Neural cell (in vitro differentiated cells): ENCODE measurements around the gene CAPZA2. TPM values are rescaled to one million over a fixed set of nuclear protein-coding genes. Genes with fewer than 3 reads are reported as not detected.

ENCODE experiments used
- H2AFZ ChIP-seq: fragments of 200-600, 300-800 bp; sonication (generic), shearing (Covaris generic); 2 replicates; pipeline ENCODE4 v1.6.0; 2014; ENCODE audit warnings: low read depth, mild to moderate bottlenecking, antibody characterized with exemption, low read length, moderate library complexity
- H3F3A ChIP-seq: fragments of 200-600 bp; shearing (Covaris generic); 2 replicates; pipeline ENCODE4 v1.6.1; 2016; ENCODE audit warnings: mild to moderate bottlenecking, moderate library complexity, mixed read lengths, antibody characterized with exemption, low read length; ENCODE audit not compliant: insufficient read depth, poor library complexity, severe bottlenecking
- H3K27ac ChIP-seq: fragments of 200-600, 300-800 bp; sonication (generic), shearing (Covaris generic); 2 replicates; pipeline ENCODE4 v1.5.1; 2014; ENCODE audit warnings: mild to moderate bottlenecking, low read length, moderate library complexity
- H3K27me3 ChIP-seq: fragments of 300-800, 200-600 bp; sonication (generic), shearing (Covaris generic); 2 replicates; pipeline ENCODE4 v1.6.0; 2014; ENCODE audit warnings: mild to moderate bottlenecking, low read depth, low read length, moderate library complexity; ENCODE audit not compliant: insufficient read depth
- H3K36me3 ChIP-seq: fragments of 300-800, 200-600 bp; sonication (generic), shearing (Covaris generic); 2 replicates; pipeline ENCODE4 v1.5.1; 2014; ENCODE audit warnings: mild to moderate bottlenecking, antibody characterized with exemption, low read length, moderate library complexity; ENCODE audit not compliant: insufficient read depth
- H3K4me2 ChIP-seq: fragments of 300-800, 200-600 bp; sonication (generic), shearing (Covaris generic); 2 replicates; pipeline ENCODE4 v1.6.0; 2014; ENCODE audit warnings: mild to moderate bottlenecking, low read length
- H3K4me3 ChIP-seq: fragments of 300-800, 200-600 bp; sonication (generic), shearing (Covaris generic); 2 replicates; pipeline ENCODE4 v1.5.1; 2014; ENCODE audit warnings: mild to moderate bottlenecking, low read length, moderate library complexity
- H3K79me2 ChIP-seq: fragments of 200-600 bp; shearing (Covaris generic); replicated peaks from 2 replicates; pipeline ENCODE4 v1.6.0; 2014; ENCODE audit warnings: mild to moderate bottlenecking, low read length, moderate library complexity; ENCODE audit not compliant: insufficient read depth
- H3K9ac ChIP-seq: fragments of 300-800, 200-600 bp; sonication (generic), shearing (Covaris generic); 2 replicates; pipeline ENCODE4 v1.6.1; 2016; ENCODE audit warnings: mild to moderate bottlenecking, low read length, mixed read lengths
- H3K9me2 ChIP-seq: fragments of 200-600 bp; shearing (Covaris generic); 2 replicates; pipeline ENCODE4 v1.6.1; 2016; ENCODE audit warnings: mild to moderate bottlenecking, low read length, mixed read lengths; ENCODE audit not compliant: insufficient read depth
- H3K9me3 ChIP-seq: fragments of 200-600, 300-800 bp; sonication (generic), shearing (Covaris generic); 2 replicates; pipeline ENCODE4 v1.6.1; 2016; ENCODE audit warnings: mild to moderate bottlenecking, mixed run types, low read length, moderate library complexity, mixed read lengths
- H4K20me1 ChIP-seq: fragments of 200-600 bp; shearing (Covaris generic); 2 replicates; pipeline ENCODE4 v1.6.1; 2016; ENCODE audit warnings: mild to moderate bottlenecking, mixed run types; ENCODE audit not compliant: insufficient read depth
- CTCF ChIP-seq: fragments of 450-650 bp; IDR thresholded peaks from 2 replicates; pipeline ENCODE4 v1.5.1; 2014; ENCODE audit warnings: antibody characterized with exemption, mild to moderate bottlenecking, moderate library complexity; ENCODE audit not compliant: poor library complexity, severe bottlenecking
- EP300 ChIP-seq: fragments of 450-650 bp; conservative IDR thresholded peaks from 2 replicates; pipeline ENCODE4 v1.6.1; 2014; ENCODE audit warnings: antibody characterized with exemption, mild to moderate bottlenecking, moderate library complexity; ENCODE audit not compliant: poor library complexity, severe bottlenecking
- EZH2 ChIP-seq: fragments of 200-600, 300-800 bp; shearing (Covaris generic), sonication (generic); IDR thresholded peaks from 2 replicates; pipeline ENCODE4 v1.6.1; 2014; ENCODE audit warnings: antibody characterized with exemption, low read length, borderline replicate concordance, mild to moderate bottlenecking; ENCODE audit not compliant: insufficient read depth, poor library complexity, severe bottlenecking
- MXI1 ChIP-seq: fragments of 450-650 bp; conservative IDR thresholded peaks from 2 replicates; pipeline ENCODE4 v1.6.1; 2014; ENCODE audit warnings: antibody characterized with exemption, mild to moderate bottlenecking; ENCODE audit not compliant: poor library complexity, severe bottlenecking
- POLR2AphosphoS5 ChIP-seq: IDR thresholded peaks from 2 replicates; pipeline ENCODE4 v1.6.1; 2012
- RAD21 ChIP-seq: fragments of 450-650 bp; conservative IDR thresholded peaks from 2 replicates; pipeline ENCODE4 v1.6.1; 2014; ENCODE audit warnings: antibody characterized with exemption, mild to moderate bottlenecking, moderate library complexity
- REST ChIP-seq: IDR thresholded peaks from 2 replicates; pipeline ENCODE4 v1.6.1; 2012; ENCODE audit warnings: borderline replicate concordance
- SMC3 ChIP-seq: fragments of 450-650 bp; conservative IDR thresholded peaks from 2 replicates; pipeline ENCODE4 v1.6.1; 2014; ENCODE audit warnings: antibody characterized with exemption, mild to moderate bottlenecking, moderate library complexity; ENCODE audit not compliant: poor library complexity
- TAF1 ChIP-seq: IDR thresholded peaks from 2 replicates; pipeline ENCODE4 v1.6.1; 2012; ENCODE audit warnings: low read depth
- polyA plus RNA-seq: library from polyadenylated mRNA; depleted of rRNA; stranded (reverse); fragments of >200 nt; gene quantifications from 2 replicates; pipeline ENCODE4 v1.2.3, GENCODE V29; 2014

Gene CAPZA2
- polyA plus RNA-seq, 1 donor from 2014 or later, result 191 TPM

GRCh38 chr7:116899308-116899707, 36.9 kb downstream of the CAPZA2 start:
- no peak for TF ChIP-seq EZH2
- TF ChIP-seq REST, result no peak
- no peak for TF ChIP-seq RAD21
- no peak for TF ChIP-seq EP300
- no peak for TF ChIP-seq POLR2AphosphoS5
- no peak for TF ChIP-seq MXI1
- no peak for TF ChIP-seq SMC3
- no peak for TF ChIP-seq CTCF
- no peak for TF ChIP-seq TAF1
- Histone ChIP-seq H3K9ac (no peak overlapping the region), H3K9me3 (no peaks in the 10 kb centered on the region), H4K20me1 (no peaks in the 10 kb centered on the region), H2AFZ (no peak overlapping the region), H3K27ac (no peak overlapping the region), H3K9me2 (no peaks in the 10 kb centered on the region), H3K4me2 (no peak overlapping the region), H3K36me3 (peaks cover 11% of the 10 kb centered on the region), H3K27me3 (no peaks in the 10 kb centered on the region), H3K4me3 (no peak overlapping the region), H3F3A (no peaks in the 10 kb centered on the region), H3K79me2 (peaks cover 8% of the 10 kb centered on the region)

GRCh38 chr7:116901143-116901542, 38.8 kb downstream of the CAPZA2 start:
- H3K79me2 ChIP-seq, result peaks cover 8% of the 10 kb centered on the region
- H3K9me2 ChIP-seq, result no peaks in the 10 kb centered on the region
- H3K4me3 ChIP-seq, result no peak overlapping the region
- peaks cover 11% of the 10 kb centered on the region for H3K36me3 ChIP-seq
- TF ChIP-seq RAD21 (no peak), TAF1 (no peak), MXI1 (no peak), CTCF (no peak), SMC3 (no peak), EZH2 (no peak), REST (no peak), POLR2AphosphoS5 (no peak), EP300 (no peak)
- H3F3A ChIP-seq, result peaks cover 6% of the 10 kb centered on the region
- H2AFZ ChIP-seq, result no peak overlapping the region
- no peaks in the 10 kb centered on the region for H3K9me3 ChIP-seq
- no peaks in the 10 kb centered on the region for H4K20me1 ChIP-seq
- H3K27ac ChIP-seq, result no peak overlapping the region
- no peaks in the 10 kb centered on the region for H3K27me3 ChIP-seq
- no peak overlapping the region for H3K4me2 ChIP-seq
- H3K9ac ChIP-seq, result no peak overlapping the region
